T-helper 9 cell (primary cell): ENCODE measurements around the gene IQGAP1.
"Not testable (repeated sequence)": the region's sequence is repeated elsewhere in the genome, so short reads cannot be mapped to it uniquely, and the experiment has no call there.

Source experiments
- DNase-seq: peaks from one replicate; pipeline ENCODE4 v3.0.0-alpha.2; 2020

Gene IQGAP1

GRCh38 chr15:90489944-90490343, 101.9 kb downstream of the IQGAP1 start:
- DNase-seq, result no peak

DNA sequence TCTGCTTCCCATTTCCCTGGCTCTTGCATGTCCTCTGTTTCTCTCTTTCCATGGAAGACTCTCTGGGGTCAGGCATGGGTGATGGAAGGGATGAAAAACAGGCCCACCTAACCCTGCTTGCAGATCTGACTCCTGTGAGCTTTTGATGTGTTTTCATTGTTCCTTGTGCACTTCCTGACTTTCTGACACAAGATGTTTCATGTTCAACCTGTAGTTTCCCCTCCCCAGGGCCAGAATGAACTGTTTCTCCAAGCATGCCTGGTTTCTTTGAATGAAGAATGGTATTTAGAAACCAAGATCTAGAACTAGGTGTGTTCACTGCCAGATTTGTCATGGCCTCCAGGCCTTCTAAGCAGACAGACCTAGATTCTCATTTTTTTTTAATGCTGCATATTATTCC, 105.6 kb downstream of the IQGAP1 start:
- no peak for DNase-seq

DNA sequence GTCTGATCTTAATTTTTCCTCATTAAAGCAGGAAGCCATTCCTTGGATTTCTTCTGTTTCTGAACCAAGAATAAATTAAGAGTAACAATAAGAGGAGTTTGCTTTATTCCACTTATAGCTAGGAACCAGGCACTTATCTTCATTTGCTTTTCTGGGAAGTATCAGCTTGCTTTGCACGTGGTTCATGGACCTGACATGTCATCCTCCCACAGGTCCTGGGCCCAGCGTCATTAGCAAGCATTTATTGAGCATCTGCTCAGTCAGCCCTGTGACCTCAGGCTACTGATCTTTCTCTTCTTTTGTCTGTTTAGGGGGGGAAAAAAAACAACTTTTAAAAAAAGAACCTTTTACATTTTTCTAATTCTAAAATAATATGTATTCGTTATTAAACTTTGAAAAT, 107.0 kb downstream of the IQGAP1 start:
- no peak for DNase-seq

- DNase-seq, result no peak
Observed at GRCh38 chr15:90496791-90497190, 108.7 kb downstream of the IQGAP1 start.

DNA sequence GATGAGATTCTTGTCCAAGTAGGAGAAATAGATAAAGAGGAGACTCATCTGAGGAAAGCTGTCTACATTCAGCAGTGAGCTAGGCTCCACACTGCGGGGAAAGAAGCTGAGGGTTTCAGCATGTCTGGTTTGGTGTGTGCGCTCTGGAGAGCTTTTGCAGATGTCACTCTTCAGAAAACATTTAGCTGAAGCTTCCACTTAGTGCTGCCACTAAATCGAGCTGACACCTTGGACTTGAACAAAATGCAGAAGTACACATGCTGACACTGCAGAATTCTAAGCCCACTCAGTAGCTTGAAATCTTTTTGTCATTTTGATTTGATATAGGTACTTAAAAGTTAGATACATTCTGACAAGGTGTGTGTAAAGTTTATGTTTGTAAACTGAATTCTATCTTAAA, 109.3 kb downstream of the IQGAP1 start:
- no peak for DNase-seq

- DNase-seq, result no peak
Observed at GRCh38 chr15:90497912-90498311, 109.9 kb downstream of the IQGAP1 start.

- DNase-seq, result no peak
Observed at GRCh38 chr15:90500171-90500570, 112.1 kb downstream of the IQGAP1 start.

DNA sequence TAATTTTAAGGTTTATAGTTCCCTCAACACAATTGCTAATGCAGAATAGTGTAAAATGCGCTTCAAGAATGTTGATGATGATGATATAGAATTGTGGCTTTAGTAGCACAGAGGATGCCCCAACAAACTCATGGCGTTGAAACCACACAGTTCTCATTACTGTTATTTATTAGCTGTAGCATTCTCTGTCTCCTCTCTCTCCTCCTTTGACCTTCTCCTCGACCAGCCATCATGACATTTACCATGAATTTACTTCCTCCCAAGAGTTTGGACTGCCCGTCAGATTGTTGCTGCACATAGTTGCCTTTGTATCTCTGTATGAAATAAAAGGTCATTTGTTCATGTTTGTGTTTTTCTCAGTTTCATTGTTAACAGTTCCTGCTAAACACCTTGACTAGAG, 113.9 kb downstream of the IQGAP1 start:
- no peak for DNase-seq

DNA sequence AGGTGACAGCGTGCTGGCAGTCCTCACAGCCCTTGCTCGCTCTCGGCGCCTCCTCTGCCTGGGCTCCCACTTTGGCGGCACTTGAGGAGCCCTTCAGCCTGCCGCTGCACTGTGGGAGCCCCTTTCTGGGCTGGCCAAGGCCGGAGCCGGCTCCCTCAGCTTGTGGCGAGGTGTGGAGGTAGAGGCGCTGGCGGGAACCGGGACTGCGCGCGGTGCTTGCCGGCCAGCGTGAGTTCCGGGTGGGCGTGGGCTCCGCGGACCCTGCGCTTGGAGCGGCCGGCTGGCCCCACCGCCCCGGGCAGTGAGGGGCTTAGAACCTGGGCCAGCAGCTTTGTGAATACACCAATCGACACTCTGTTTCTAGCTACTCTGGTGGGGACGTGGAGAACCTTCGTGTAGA, 122.7 kb downstream of the IQGAP1 start:
- not testable (repeated sequence) for DNase-seq

- not testable (repeated sequence) for DNase-seq
Observed at GRCh38 chr15:90511211-90511618, 123.2 kb downstream of the IQGAP1 start.

DNA sequence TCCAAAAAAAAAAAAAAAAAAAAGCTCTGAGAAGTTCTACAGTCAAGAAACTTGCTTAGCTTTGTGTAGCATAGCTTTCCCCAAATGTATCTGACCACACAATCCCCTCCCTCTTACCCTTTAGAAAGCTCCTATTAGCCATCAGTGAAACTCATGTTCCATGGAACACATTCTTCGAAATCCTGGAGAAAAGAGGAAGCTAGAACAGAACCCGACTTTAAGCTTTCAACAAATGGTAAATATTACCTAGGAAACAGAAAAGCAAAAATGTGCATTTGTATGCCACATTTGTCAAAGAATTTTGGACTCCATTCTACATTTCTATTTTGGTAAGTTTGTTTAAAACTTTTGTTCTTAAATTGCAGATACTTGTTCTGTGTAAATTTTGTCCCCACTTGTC, 124.2 kb downstream of the IQGAP1 start:
- no peak for DNase-seq

- no peak for DNase-seq
Observed at GRCh38 chr15:90512981-90513380, 124.9 kb downstream of the IQGAP1 start.

DNA sequence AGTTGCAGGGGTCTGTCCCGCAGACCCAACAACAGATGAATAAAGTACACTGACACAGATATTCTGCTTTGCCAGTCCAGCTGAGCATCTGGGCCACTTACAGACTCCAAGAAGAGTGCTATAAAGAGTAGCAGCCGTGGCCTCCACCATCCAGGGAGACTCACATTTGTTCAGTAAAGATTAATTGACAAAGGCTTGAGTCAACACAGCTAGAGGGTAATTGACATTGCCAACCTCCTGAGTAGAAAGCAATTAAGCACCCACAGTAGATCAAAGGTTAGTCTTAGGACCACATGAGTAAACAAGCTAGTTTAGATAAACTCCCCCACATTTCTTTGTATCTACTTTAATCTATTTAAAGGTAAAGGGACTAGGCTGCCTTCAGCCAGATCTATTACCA, 125.4 kb downstream of the IQGAP1 start:
- no peak for DNase-seq

GRCh38 chr15:90513893-90514292, 125.9 kb downstream of the IQGAP1 start:
- not testable (repeated sequence) for DNase-seq

DNA sequence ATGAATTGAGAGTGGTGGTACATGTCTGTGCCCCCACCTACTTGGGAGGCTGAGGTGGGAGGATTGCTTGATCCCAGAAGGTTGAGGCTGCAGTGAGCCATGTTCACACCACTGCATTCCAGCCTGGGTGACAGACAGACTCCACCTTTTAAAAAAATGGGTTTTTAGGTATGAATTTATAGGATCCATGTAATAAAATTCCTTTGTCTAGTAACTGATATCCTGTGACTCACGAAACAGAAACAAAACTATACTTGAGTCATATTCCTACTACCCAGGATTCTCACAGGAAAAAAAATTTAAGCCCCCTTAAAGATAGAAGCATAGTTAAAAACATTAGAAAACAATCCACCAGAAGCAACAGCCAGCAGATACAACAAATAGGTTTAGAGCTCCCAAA, 131.6 kb downstream of the IQGAP1 start:
- no peak for DNase-seq

- DNase-seq, result no peak
Observed at GRCh38 chr15:90520365-90520764, 132.3 kb downstream of the IQGAP1 start.

GRCh38 chr15:90523373-90523772, 135.3 kb downstream of the IQGAP1 start:
- no peak for DNase-seq

DNA sequence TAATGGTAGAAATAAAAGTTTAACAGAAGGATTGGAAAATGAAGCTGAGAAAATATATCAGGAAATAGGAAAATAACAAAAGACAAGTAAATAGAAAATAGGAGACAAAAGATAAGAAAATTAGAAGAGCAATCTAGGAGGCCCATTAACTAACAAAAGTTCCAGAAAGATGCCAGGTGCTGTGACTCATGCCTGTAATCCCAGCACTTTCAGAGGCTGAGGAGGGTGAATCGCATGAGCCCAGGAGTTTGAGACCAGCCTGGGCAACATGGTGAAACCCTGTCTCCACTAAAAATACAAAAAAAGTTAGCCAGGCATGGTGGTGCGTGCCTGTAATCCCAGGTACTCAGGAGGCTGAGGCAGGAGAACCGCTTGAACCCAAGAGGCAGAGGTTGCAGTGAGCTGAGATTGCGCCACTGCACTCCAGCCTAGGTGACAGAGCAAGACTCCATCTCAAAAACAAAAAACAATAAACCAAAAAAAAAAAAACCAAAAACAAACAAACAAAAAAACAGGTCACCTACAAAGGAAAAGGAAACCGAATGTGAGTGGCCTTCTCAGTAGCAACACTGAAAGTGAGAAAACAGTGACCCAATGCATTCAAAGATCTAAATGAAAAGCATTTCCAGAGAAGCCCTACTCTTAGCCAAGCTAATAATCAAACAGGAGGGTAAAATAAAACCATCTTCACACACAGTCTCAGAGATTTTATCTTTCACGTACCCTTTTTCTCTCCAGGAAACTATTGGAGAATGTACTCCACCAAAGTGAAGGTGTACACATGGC, 136.2 kb downstream of the IQGAP1 start:
- not testable (repeated sequence) for DNase-seq

DNA sequence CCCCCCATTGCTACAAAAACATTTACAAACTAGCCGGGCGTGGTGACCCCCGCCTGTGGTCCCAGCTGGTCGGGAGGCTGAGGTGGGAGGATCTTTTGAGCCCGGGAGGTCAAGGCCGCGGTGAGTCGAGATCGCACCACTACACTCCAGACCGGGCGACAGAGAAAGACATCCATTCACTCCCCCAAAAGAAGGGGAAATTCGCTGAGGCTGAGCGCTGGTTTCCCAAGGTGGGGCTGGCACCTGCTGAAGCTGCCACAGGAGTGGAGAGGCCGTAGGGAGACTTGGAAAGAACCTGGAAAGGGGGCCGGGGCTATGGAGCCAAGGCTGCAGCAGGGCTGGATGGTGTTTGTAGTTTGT, 140.9 kb downstream of the IQGAP1 start:
- no peak for DNase-seq

DNA sequence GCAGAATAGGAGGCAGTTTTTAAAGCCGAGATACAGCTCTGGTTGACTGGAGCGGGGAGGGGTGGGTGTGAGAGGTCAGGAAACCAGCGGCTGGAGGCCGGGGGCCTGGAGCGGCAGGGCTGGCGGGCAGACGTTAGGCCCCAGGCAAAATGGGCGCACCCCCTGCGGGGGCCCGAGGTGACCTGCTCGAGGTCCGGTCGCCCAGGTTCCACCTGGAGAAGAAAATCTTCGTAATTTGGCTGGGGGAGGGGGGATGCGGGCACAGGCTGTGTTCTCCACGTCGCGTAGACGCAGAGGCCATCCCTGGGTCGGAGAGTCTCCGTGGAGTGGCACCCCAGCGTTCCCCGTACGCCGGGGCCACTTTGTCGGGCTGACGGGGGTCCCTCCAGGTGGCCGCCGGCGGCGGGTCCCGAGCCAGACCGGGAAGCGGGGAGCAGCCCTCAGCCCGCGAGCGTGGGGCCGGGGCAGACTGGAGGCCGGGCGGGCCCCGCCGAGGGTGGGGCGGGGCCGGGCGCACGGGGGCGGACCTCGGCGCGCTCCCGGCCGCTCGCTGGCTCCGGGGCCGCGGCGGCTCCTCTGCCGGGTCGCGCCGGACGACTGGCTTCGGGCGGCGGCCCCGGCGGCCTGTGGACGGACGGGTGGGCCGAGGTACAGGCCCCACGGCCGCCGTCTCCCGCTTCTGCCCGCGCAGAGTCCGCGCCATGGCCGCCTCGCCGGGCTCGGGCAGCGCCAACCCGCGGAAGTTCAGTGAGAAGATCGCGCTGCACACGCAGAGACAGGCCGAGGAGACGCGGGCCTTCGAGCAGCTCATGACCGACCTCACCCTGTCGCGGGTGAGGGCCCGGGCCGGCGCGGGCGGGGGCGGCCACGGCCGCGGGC, 141.6 kb downstream of the IQGAP1 start, which contains the start of gene CRTC3:
CRTC3 (plus strand) TSS at position 553 of the 879 bp plus-strand sequence; CDS start at position 702, 149 bp downstream.
- peak; percentile 48 for DNase-seq

GRCh38 chr15:90530250-90531051, 142.4 kb downstream of the IQGAP1 start:
- DNase-seq, result peak; percentile 24

- DNase-seq, result no peak
Observed at GRCh38 chr15:90531147-90531546, 143.1 kb downstream of the IQGAP1 start.

- DNase-seq, result no peak
Observed at GRCh38 chr15:90535254-90535653, 147.2 kb downstream of the IQGAP1 start.
